COLO668 (cell line): ENCODE measurements around the gene PSG3.
"Not testable (repeated sequence)": the region's sequence is repeated elsewhere in the genome, so short reads cannot be mapped to it uniquely, and the experiment has no call there.

ENCODE experiments used
- DNase-seq: peaks from one replicate; lab custom pipeline; 2025; ENCODE audit not compliant: unreplicated experiment; lab: John Stamatoyannopoulos, UW

PSG3 gene

DNA sequence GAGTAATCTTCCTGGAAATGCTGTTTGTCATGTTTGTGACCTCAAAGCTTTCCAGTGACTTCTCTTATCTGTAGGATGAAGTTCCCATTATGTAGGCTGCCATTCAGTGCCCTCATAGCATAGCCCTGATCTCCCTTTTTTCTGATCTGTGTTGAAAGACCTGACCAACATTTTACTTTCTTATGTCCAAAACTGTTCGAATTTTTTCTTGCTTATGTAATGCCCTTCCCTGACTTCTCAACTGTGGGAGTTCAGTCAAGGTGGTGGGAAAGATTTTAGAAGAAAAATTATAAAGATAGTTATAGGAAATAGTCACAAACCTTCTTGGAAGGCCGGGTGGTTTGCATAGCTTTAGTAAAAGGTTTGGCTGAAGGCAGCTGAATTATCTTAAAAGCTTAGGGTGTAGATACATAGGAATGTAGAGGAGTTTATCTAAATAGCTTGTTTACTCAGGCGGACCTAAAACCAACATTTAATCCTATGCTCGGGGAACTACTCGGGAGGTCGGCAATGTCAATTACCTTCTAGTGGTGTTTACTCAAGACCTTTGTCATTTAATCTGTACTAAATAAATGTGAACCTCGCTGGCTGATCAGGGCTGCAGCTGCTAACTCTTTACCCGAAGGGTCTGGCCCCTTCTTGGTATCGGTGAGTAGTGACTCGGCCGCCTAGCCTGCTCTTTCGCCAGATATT lies 44.3 kb downstream of the PSG3 start:
- DNase-seq = no peak

DNA sequence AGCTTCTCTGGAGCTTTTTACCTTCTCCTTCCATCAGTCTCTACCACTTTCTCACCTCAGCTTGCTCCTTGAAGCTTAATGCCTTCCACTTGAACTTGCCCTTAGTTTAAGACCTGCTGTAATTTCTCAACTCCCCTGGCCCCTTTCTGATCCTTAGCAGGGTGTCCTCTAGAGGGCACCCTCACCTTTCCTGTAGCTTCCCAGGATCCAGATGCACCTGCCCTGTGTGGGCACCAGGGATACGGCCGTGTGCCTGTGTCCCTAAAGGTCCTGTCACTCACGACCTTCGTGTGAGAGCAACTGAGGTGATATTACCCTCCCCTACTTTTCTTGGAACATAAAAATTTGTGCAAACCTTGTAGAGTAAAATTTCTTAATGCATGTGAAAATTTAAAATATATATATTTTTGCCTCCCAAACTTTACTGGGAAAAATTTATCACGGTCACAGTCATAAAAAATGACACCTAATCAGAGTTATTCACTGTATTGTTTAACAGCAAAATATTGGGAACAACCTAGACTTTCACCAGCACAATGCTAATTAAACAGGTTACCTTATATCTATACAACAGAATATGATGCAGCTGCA lies 46.4 kb downstream of the PSG3 start:
- peak; percentile 25 for DNase-seq

DNA sequence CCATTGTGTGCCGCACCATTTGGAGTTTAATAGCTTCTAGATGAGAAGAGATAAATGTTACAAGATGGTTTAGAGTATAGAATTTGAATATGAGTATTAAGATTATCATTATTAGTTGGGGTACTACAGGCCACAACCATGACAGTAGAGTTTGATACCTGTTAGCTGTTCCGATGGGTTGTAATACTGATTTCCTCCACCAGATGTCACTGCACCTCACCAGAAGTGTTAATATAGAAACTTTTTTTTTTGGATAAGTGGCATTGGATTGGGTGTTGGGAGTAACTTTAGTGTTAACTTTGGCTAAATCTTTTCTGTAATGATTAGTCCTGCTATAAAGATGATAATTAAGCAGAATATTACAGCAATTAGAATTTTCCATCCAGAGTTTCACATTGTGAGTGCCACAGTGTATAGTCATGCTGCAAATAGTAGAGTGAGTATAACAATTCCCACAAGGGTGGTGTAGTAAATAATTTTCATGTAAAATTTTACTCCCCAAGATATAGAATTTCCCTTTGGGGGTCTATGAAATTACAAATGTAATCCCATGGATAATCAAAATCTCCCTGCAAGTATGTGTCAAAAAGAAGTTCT lies 56.3 kb downstream of the PSG3 start:
- DNase-seq = peak; percentile 12

DNA sequence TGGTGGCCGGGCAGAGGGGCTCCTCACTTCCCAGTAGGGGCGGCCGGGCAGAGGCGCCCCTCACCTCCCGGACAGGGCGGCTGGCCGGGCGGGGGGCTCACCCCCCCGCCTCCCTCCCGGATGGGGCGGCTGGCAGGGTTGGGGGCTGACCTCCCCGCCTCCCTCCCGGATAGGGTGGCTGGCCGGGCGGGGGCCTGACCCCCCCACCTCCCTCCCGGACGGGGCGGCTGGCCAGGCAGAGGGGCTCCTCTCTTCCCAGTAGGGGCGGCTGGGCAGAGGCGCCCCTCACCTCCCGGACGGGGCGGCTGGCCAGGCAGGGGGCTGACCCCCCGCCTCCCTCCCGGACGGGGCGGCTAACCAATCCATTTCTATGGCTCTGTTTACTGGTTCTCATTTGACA lies 64.0 kb downstream of the PSG3 start:
- not testable (repeated sequence) for DNase-seq

DNA sequence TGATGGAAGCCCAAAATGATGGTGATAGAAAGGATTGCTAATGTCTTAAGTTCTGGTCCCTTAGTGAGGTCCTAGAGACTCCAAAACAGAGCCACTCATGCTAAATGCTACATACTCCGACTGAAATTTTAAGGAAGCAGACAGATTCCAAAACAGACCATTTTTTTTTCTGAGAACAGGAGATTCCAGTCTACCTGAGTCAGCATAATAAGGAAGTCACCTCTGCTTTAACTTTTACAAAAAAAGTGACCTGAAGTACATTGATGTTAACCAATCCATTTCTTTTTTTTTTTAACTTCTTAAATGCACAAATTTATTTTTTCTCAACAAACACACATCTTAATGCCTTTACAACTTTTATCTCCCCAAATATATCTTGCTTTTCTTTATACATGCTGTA lies 65.7 kb downstream of the PSG3 start:
- not testable (repeated sequence) for DNase-seq
